Measurements from ENCODE around the gene COCH. TPM values are rescaled to one million over a fixed set of nuclear protein-coding genes. Genes with fewer than 3 reads are reported as not detected.
A peak's percentile ranks its signal among the peaks of the same experiment; 100 is the strongest.

Gene COCH
- total RNA-seq, 1 donor from 2014 or later = 0.60 TPM

- H3K27me3 ChIP-seq (ENCODE audit: low read depth) = peaks cover 49% of the 10 kb centered on the region
- H3K27ac ChIP-seq (replicated peaks) = no peak overlapping the region
- intact Hi-C loops (cut with micrococcal nuclease) = no loop called here
- H3K9me3 ChIP-seq (replicated peaks) = no peaks in the 10 kb centered on the region
- TF ChIP-seq CTCF (IDR thresholded peaks at IDR 0.05; ENCODE audit: borderline replicate concordance) = no peak
- no peaks in the 10 kb centered on the region for H3K4me1 ChIP-seq
- DNase-seq = no peak
- no peaks in the 10 kb centered on the region for H3K36me3 ChIP-seq
- no peak overlapping the region for H3K4me3 ChIP-seq
These were observed 5.6 kb upstream of the COCH start for GRCh38 chr14:30868736-30869135.

- TF ChIP-seq CTCF (IDR thresholded peaks at IDR 0.05; ENCODE audit: borderline replicate concordance) = no peak
- H3K27me3 ChIP-seq (ENCODE audit: low read depth) = peaks cover 58% of the 10 kb centered on the region
These were observed 4.7 kb upstream of the COCH start for GRCh38 chr14:30869551-30870155.

GRCh38 chr14:30872602-30873001, 1.8 kb upstream of the COCH start:
- H3K36me3 ChIP-seq = no peaks in the 10 kb centered on the region
- H3K27me3 ChIP-seq (ENCODE audit: low read depth) = peaks cover 87% of the 10 kb centered on the region
- TF ChIP-seq CTCF (IDR thresholded peaks at IDR 0.05; ENCODE audit: borderline replicate concordance) = no peak
- H3K27ac ChIP-seq (replicated peaks) = no peak overlapping the region
- H3K9me3 ChIP-seq (replicated peaks) = no peaks in the 10 kb centered on the region
- no peak for DNase-seq
- peaks cover 19% of the 10 kb centered on the region for H3K4me1 ChIP-seq
- no peak overlapping the region for H3K4me3 ChIP-seq
- intact Hi-C loops (cut with micrococcal nuclease) = no loop called here

More at GRCh38 chr14:30869551-30870155, 4.7 kb upstream of the COCH start:
- H3K27ac ChIP-seq (replicated peaks) = no peak overlapping the region
- intact Hi-C loops (cut with micrococcal nuclease) = no loop called here
- no peaks in the 10 kb centered on the region for H3K9me3 ChIP-seq (replicated peaks)
- H3K36me3 ChIP-seq = no peaks in the 10 kb centered on the region
- no peak for DNase-seq
- peaks cover 8% of the 10 kb centered on the region for H3K4me1 ChIP-seq
- no peak overlapping the region for H3K4me3 ChIP-seq

- H3K9me3 ChIP-seq (replicated peaks) = no peaks in the 10 kb centered on the region
- no peak for TF ChIP-seq CTCF (IDR thresholded peaks at IDR 0.05; ENCODE audit: borderline replicate concordance)
- H3K36me3 ChIP-seq = no peaks in the 10 kb centered on the region
- intact Hi-C loops (cut with micrococcal nuclease) = no loop called here
- peaks cover 19% of the 10 kb centered on the region for H3K4me1 ChIP-seq
- peaks cover 89% of the 10 kb centered on the region for H3K27me3 ChIP-seq (ENCODE audit: low read depth)
- H3K27ac ChIP-seq (replicated peaks) = no peak overlapping the region
- peak overlapping the region; percentile 76 for H3K4me3 ChIP-seq
- DNase-seq = no peak
These were observed 845 bp upstream of the COCH start for GRCh38 chr14:30873308-30874119.

GRCh38 chr14:30874999-30875787, 834 bp downstream of the COCH start:
- no peak for DNase-seq
- H3K4me1 ChIP-seq = peaks cover 19% of the 10 kb centered on the region
- H3K36me3 ChIP-seq = no peaks in the 10 kb centered on the region
- H3K9me3 ChIP-seq (replicated peaks) = no peaks in the 10 kb centered on the region
- TF ChIP-seq CTCF (IDR thresholded peaks at IDR 0.05; ENCODE audit: borderline replicate concordance) = no peak
- H3K27me3 ChIP-seq (ENCODE audit: low read depth) = peaks cover 80% of the 10 kb centered on the region
- H3K27ac ChIP-seq (replicated peaks) = no peak overlapping the region
- intact Hi-C loops (cut with micrococcal nuclease) = no loop called here
- H3K4me3 ChIP-seq = peak overlapping the region; percentile 76
